ENCODE measurements around the gene CACNG8.
"Not testable (repeated sequence)": the region's sequence is repeated elsewhere in the genome, so short reads cannot be mapped to it uniquely, and the experiment has no call there.

The CACNG8 gene

GRCh38 chr19:53994811-53995210 lies 32.1 kb downstream of the CACNG8 start:
- DNase-seq = peak; percentile 18

GRCh38 chr19:53998223-53998622 lies 35.5 kb downstream of the CACNG8 start:
- no peak for DNase-seq

- no peak for DNase-seq
Measured at GRCh38 chr19:53999694-54000093, 37.0 kb downstream of the CACNG8 start.

- DNase-seq = no peak
Measured at GRCh38 chr19:54001496-54001895, 38.8 kb downstream of the CACNG8 start.

GRCh38 chr19:54002495-54003315 lies 40.0 kb downstream of the CACNG8 start:
- DNase-seq = no peak

GRCh38 chr19:54009440-54009839 lies 46.7 kb downstream of the CACNG8 start:
- DNase-seq = no peak

- no peak for DNase-seq
Measured at GRCh38 chr19:54010474-54010873, 47.7 kb downstream of the CACNG8 start.

- no peak for DNase-seq
Measured at GRCh38 chr19:54011507-54012211, 48.9 kb downstream of the CACNG8 start.

GRCh38 chr19:54013866-54014265 lies 51.1 kb downstream of the CACNG8 start:
- no peak for DNase-seq

GRCh38 chr19:54014920-54015560 lies 52.3 kb downstream of the CACNG8 start:
- DNase-seq = no peak

- DNase-seq = no peak
Measured at GRCh38 chr19:54017261-54017660, 54.5 kb downstream of the CACNG8 start.

- DNase-seq = no peak
Measured at GRCh38 chr19:54021363-54021762, 58.6 kb downstream of the CACNG8 start.

GRCh38 chr19:54021932-54022331 lies 59.2 kb downstream of the CACNG8 start:
- DNase-seq = no peak

- DNase-seq = no peak
Measured at GRCh38 chr19:54023191-54023590, 60.5 kb downstream of the CACNG8 start.

GRCh38 chr19:54024660-54025059 lies 61.9 kb downstream of the CACNG8 start:
- DNase-seq = no peak

- DNase-seq = no peak
Measured at GRCh38 chr19:54026656-54027055, 63.9 kb downstream of the CACNG8 start.

- DNase-seq = no peak
Measured at GRCh38 chr19:54029301-54029700, 66.6 kb downstream of the CACNG8 start.

GRCh38 chr19:54029930-54030490 lies 67.3 kb downstream of the CACNG8 start:
- peak; percentile 71 for DNase-seq

GRCh38 chr19:54030895-54031586 lies 68.3 kb downstream of the CACNG8 start:
- no peak for DNase-seq

- DNase-seq = no peak
Measured at GRCh38 chr19:54035215-54036178, 72.8 kb downstream of the CACNG8 start.

- not testable (repeated sequence) for DNase-seq
Measured at GRCh38 chr19:54036542-54036941, 73.8 kb downstream of the CACNG8 start.
